ENCODE measurements around the gene POLR2A. TPM values are rescaled to one million over a fixed set of nuclear protein-coding genes. Genes with fewer than 3 reads are reported as not detected.

Gene POLR2A
- polyA plus RNA-seq, 1 experiment = 18.4 TPM

GRCh38 chr17:7440834-7441195 lies 43.4 kb upstream of the POLR2A start:
- no peak for DNase-seq (ENCODE audit: low read depth, low spot score)
- H3K9me3 ChIP-seq (ENCODE audit: control insufficient read depth, insufficient read depth, low read length) = peaks cover 4% of the 10 kb centered on the region; the same call in 1 of the 2 replicates
- H3K4me3 ChIP-seq (ENCODE audit: low read depth, low read length) = peak overlapping the region; percentile 56
- ChIA-PET CTCF (interaction anchor here (0.6 kb wide), 3 partner anchors 8 to 55 kb away, joined by 3 to 6 read pairs (median 4); no protein-coding TSS in a partner anchor), POLR2A (interaction anchor here (0.6 to 1.0 kb wide), 2 partner anchors 35 to 37 kb away, joined by 3 to 4 read pairs; no protein-coding TSS in a partner anchor)
- peaks cover 31% of the 10 kb centered on the region for H3K27me3 ChIP-seq (ENCODE audit: control insufficient read depth, insufficient read depth, low read length)
- H3K27ac ChIP-seq (ENCODE audit: low read depth, low read length) = no peak overlapping the region
- TF ChIP-seq, protein P1, sequence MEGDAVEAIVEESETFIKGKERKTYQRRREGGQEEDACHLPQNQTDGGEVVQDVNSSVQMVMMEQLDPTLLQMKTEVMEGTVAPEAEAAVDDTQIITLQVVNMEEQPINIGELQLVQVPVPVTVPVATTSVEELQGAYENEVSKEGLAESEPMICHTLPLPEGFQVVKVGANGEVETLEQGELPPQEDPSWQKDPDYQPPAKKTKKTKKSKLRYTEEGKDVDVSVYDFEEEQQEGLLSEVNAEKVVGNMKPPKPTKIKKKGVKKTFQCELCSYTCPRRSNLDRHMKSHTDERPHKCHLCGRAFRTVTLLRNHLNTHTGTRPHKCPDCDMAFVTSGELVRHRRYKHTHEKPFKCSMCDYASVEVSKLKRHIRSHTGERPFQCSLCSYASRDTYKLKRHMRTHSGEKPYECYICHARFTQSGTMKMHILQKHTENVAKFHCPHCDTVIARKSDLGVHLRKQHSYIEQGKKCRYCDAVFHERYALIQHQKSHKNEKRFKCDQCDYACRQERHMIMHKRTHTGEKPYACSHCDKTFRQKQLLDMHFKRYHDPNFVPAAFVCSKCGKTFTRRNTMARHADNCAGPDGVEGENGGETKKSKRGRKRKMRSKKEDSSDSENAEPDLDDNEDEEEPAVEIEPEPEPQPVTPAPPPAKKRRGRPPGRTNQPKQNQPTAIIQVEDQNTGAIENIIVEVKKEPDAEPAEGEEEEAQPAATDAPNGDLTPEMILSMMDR (IDR thresholded peaks at IDR 0.05; ENCODE audit: low read depth, low read length) = no peak

- no peak for DNase-seq (ENCODE audit: low read depth, low spot score)
- H3K9me3 ChIP-seq (ENCODE audit: control insufficient read depth, insufficient read depth, low read length) = no peaks in the 10 kb centered on the region; the same call in 1 of the 2 replicates
- H3K27me3 ChIP-seq (ENCODE audit: control insufficient read depth, insufficient read depth, low read length) = peaks cover 30% of the 10 kb centered on the region
- POLR2A ChIA-PET = interaction anchor here (0.6 to 1.0 kb wide), 2 partner anchors 36 kb away, joined by 3 to 4 read pairs; no protein-coding TSS in a partner anchor
- TF ChIP-seq, protein P1 (IDR thresholded peaks at IDR 0.05; ENCODE audit: low read depth, low read length) = no peak
- no peak overlapping the region for H3K4me3 ChIP-seq (ENCODE audit: low read depth, low read length)
- CTCF ChIA-PET = interaction anchor here (0.6 kb wide), 2 partner anchors 19 to 55 kb away, joined by 4 to 6 read pairs; no protein-coding TSS in a partner anchor
- peak overlapping the region; percentile 21 for H3K27ac ChIP-seq (ENCODE audit: low read depth, low read length)
Observed at GRCh38 chr17:7441266-7441665, 42.9 kb upstream of the POLR2A start.

DNA sequence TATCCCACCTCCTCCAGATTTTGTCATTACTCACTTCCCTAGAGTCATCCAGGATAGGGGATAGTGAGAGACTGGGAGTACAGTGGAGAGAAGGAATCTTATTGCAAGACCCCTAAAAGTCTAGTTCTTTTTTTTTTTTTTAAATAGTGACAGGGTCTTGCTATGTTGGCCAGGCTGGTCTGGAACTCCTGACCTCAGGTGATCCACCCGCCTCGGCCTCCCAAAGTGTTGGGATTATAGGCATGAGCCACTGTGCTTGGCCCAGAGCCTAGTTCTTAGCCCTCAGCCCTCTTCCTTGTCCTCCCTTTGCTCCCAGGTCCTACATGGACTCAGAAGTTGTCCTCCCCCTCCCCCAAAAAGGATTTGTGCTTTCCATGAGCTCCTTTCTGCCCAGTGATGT lies 42.0 kb upstream of the POLR2A start:
- TF ChIP-seq, protein P1 (IDR thresholded peaks at IDR 0.05; ENCODE audit: low read depth, low read length) = no peak
- DNase-seq (ENCODE audit: low read depth, low spot score) = no peak
- POLR2A ChIA-PET = no interaction called here

DNA sequence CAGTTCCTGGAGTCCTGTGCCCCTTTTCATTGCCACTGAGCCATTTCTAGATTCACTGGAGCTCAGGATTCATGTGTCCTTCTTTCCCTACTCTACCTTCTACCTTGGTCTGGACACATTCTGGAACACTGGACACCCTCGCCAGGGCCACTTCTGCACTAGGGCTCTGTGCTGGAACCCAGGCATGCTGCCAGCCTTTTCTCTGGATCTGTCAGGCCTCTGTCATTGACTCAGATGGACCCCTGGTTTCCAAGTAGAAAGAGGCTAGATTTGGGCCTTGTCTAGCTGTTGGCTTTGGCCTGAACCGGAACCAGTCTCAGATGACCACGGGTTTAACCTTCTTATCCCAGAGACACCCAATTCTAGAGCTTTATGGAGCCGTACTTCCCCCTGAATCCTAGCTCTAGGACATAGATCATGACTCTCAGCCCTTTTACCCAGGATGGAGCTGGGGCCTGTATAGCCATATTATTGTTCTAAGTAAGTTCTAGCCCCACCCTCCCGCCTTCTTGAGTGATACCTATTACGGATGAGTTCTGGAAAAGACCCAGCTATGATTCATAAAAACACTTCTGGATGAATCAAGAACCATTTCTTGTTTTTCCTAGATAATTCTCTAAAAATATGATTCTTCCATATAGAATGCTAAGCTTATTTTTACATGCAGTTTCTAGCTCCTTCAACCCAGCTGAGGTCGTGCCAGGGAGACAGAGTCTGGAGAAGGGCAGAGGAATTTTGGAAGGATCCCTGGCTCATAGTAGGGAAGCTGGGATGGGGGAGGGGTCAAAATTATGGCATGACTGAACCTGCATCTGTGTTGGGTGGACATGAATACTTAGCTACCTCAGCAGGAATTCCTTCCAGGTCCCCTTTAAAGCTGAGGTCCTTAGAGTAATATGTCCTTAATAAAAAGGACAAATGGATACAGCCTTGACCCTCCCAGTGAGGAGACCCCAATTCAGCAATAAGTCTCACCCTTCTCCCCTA lies 40.4 kb upstream of the POLR2A start:
- CTCF ChIA-PET = interaction anchor here (0.6 to 1.9 kb wide), 4 partner anchors 71 to 201 kb away, joined by 3 to 6 read pairs (median 4); partner anchors contain the start of gene GABARAP
- no peak overlapping the region for H3K27ac ChIP-seq (ENCODE audit: low read depth, low read length)

More for the DNA sequence above, 42.0 kb upstream of the POLR2A start:
- Histone ChIP-seq H3K9me3 (ENCODE audit: control insufficient read depth, insufficient read depth, low read length) (no peaks in the 10 kb centered on the region; the same call in 1 of the 2 replicates), H3K27me3 (ENCODE audit: control insufficient read depth, insufficient read depth, low read length) (peaks cover 36% of the 10 kb centered on the region), H3K4me3 (ENCODE audit: low read depth, low read length) (no peak overlapping the region), H3K27ac (ENCODE audit: low read depth, low read length) (no peak overlapping the region)
- CTCF ChIA-PET = interaction anchor here (1.9 kb wide), 1 partner anchor 118 kb away, joined by 6 read pairs; no protein-coding TSS in a partner anchor

More for the DNA sequence above, 40.4 kb upstream of the POLR2A start:
- H3K9me3 ChIP-seq (ENCODE audit: control insufficient read depth, insufficient read depth, low read length) = no peaks in the 10 kb centered on the region; the same call in 1 of the 2 replicates
- TF ChIP-seq, protein P1 (IDR thresholded peaks at IDR 0.05; ENCODE audit: low read depth, low read length) = no peak
- POLR2A ChIA-PET = interaction anchor here (0.6 to 1.5 kb wide), 5 partner anchors 8 to 40 kb away, joined by 3 to 6 read pairs (median 3); partner anchors contain the start of genes POLR2A and TMEM102
- H3K27me3 ChIP-seq (ENCODE audit: control insufficient read depth, insufficient read depth, low read length) = peaks cover 28% of the 10 kb centered on the region
- DNase-seq (ENCODE audit: low read depth, low spot score) = no peak
- no peak overlapping the region for H3K4me3 ChIP-seq (ENCODE audit: low read depth, low read length)

Data from AG04450 (cell line).